NCI-H2196 (cell line): Measurements from ENCODE around the gene CCDC71.

ENCODE experiments used
- DNase-seq: peaks from one replicate; lab custom pipeline; 2025; ENCODE audit not compliant: unreplicated experiment; lab: John Stamatoyannopoulos, UW

The CCDC71 gene

GRCh38 chr3:49132073-49132436 is 34.1 kb downstream of the CCDC71 start:
- DNase-seq, result no peak

- no peak for DNase-seq
Observed at GRCh38 chr3:49131576-49131975, 34.6 kb downstream of the CCDC71 start.

- no peak for DNase-seq
Observed at GRCh38 chr3:49131040-49131439, 35.1 kb downstream of the CCDC71 start.

- DNase-seq, result no peak
Observed at GRCh38 chr3:49124991-49125670, 41.0 kb downstream of the CCDC71 start.

- no peak for DNase-seq
Observed at GRCh38 chr3:49124203-49124602, 41.9 kb downstream of the CCDC71 start.

- no peak for DNase-seq
Observed at GRCh38 chr3:49123687-49124086, 42.4 kb downstream of the CCDC71 start.

- DNase-seq, result no peak
Observed at GRCh38 chr3:49122886-49123545, 43.1 kb downstream of the CCDC71 start.

- no peak for DNase-seq
Observed at GRCh38 chr3:49122451-49122850, 43.7 kb downstream of the CCDC71 start.

- DNase-seq, result no peak
Observed at GRCh38 chr3:49122022-49122421, 44.1 kb downstream of the CCDC71 start.

GRCh38 chr3:49121132-49121736 is 44.9 kb downstream of the CCDC71 start:
- DNase-seq, result no peak

GRCh38 chr3:49120438-49121131 is 45.5 kb downstream of the CCDC71 start, which contains the start of gene USP19:
Gene USP19, minus strand, starts transcription at chr3:49120823. Its CDS starts 1,678 bp downstream, at chr3:49119145.
- DNase-seq, result peak; percentile 89

- DNase-seq, result no peak
Observed at GRCh38 chr3:49120096-49120437, 46.1 kb downstream of the CCDC71 start.

- no peak for DNase-seq
Observed at GRCh38 chr3:49119439-49119838, 46.7 kb downstream of the CCDC71 start.

- no peak for DNase-seq
Observed at GRCh38 chr3:49119036-49119435, 47.1 kb downstream of the CCDC71 start.
